Measurements from ENCODE around the gene RPRM. TPM values are rescaled to one million over a fixed set of nuclear protein-coding genes. Genes with fewer than 3 reads are reported as not detected.

Gene RPRM
- total RNA-seq, 4 donors from 2014 or later: 0.54 to 0.85 TPM; not detected in 2

GRCh38 chr2:153474407-153474806, 4.2 kb downstream of the RPRM start:
- no peak overlapping the region for H3K4me3 ChIP-seq
- no peaks in the 10 kb centered on the region for H3K9me3 ChIP-seq
- no peak for DNase-seq
- TF ChIP-seq POLR2A (IDR thresholded peaks at IDR 0.05): no peak
- no peak for TF ChIP-seq CTCF (IDR thresholded peaks at IDR 0.05)
- H3K36me3 ChIP-seq: no peaks in the 10 kb centered on the region
- H3K27ac ChIP-seq: no peak overlapping the region
- H3K4me1 ChIP-seq: peaks cover 0 to 23% (median 1%) of the 10 kb centered on the region in 4 donors
- H3K27me3 ChIP-seq: peaks cover 0 to 9% of the 10 kb centered on the region in 2 donors

GRCh38 chr2:153470867-153471266, 7.7 kb downstream of the RPRM start:
- DNase-seq: no peak
- no peaks in the 10 kb centered on the region for H3K9me3 ChIP-seq
- H3K27ac ChIP-seq: no peak overlapping the region
- H3K36me3 ChIP-seq: no peaks in the 10 kb centered on the region
- no peaks in the 10 kb centered on the region for H3K27me3 ChIP-seq
- H3K4me1 ChIP-seq: no peaks in the 10 kb centered on the region
- TF ChIP-seq CTCF (IDR thresholded peaks at IDR 0.05): no peak
- no peak for TF ChIP-seq POLR2A (IDR thresholded peaks at IDR 0.05)
- H3K4me3 ChIP-seq: no peak overlapping the region

GRCh38 chr2:153464395-153464794, 14.2 kb downstream of the RPRM start:
- TF ChIP-seq CTCF (IDR thresholded peaks at IDR 0.05): no peak
- no peak for TF ChIP-seq POLR2A (IDR thresholded peaks at IDR 0.05)
- DNase-seq: no peak
- Histone ChIP-seq H3K9me3 (no peaks in the 10 kb centered on the region), H3K4me1 (no peaks in the 10 kb centered on the region), H3K36me3 (no peaks in the 10 kb centered on the region), H3K27ac (no peak overlapping the region), H3K27me3 (no peaks in the 10 kb centered on the region), H3K4me3 (no peak overlapping the region)

- Histone ChIP-seq H3K4me1 (no peaks in the 10 kb centered on the region), H3K9me3 (no peaks in the 10 kb centered on the region), H3K4me3 (no peak overlapping the region), H3K36me3 (no peaks in the 10 kb centered on the region), H3K27me3 (no peaks in the 10 kb centered on the region), H3K27ac (no peak overlapping the region)
- no peak for DNase-seq
- no peak for TF ChIP-seq CTCF (IDR thresholded peaks at IDR 0.05)
- no peak for TF ChIP-seq POLR2A (IDR thresholded peaks at IDR 0.05)
Measured at GRCh38 chr2:153462338-153462859, 16.2 kb downstream of the RPRM start.

- Histone ChIP-seq H3K4me1 (no peaks in the 10 kb centered on the region), H3K36me3 (no peaks in the 10 kb centered on the region), H3K9me3 (no peaks in the 10 kb centered on the region), H3K27me3 (no peaks in the 10 kb centered on the region), H3K4me3 (no peak overlapping the region), H3K27ac (no peak overlapping the region)
- no peak for TF ChIP-seq POLR2A (IDR thresholded peaks at IDR 0.05)
- DNase-seq: no peak
Measured at GRCh38 chr2:153461453-153461852, 17.1 kb downstream of the RPRM start.

GRCh38 chr2:153455861-153456260, 22.7 kb downstream of the RPRM start:
- DNase-seq: no peak
- no peaks in the 10 kb centered on the region for H3K4me1 ChIP-seq
- no peak for TF ChIP-seq POLR2A (IDR thresholded peaks at IDR 0.05)

GRCh38 chr2:153455403-153455802, 23.2 kb downstream of the RPRM start:
- no peak for DNase-seq
- Histone ChIP-seq H3K4me1 (no peaks in the 10 kb centered on the region), H3K4me3 (no peak overlapping the region), H3K9me3 (no peaks in the 10 kb centered on the region), H3K27ac (no peak overlapping the region), H3K27me3 (no peaks in the 10 kb centered on the region), H3K36me3 (no peaks in the 10 kb centered on the region)
- no peak for TF ChIP-seq CTCF (IDR thresholded peaks at IDR 0.05)
- TF ChIP-seq POLR2A (IDR thresholded peaks at IDR 0.05): no peak

More at GRCh38 chr2:153455861-153456260, 22.7 kb downstream of the RPRM start:
- no peaks in the 10 kb centered on the region for H3K9me3 ChIP-seq
- H3K27me3 ChIP-seq: no peaks in the 10 kb centered on the region
- no peaks in the 10 kb centered on the region for H3K36me3 ChIP-seq
- no peak overlapping the region for H3K4me3 ChIP-seq
- no peak overlapping the region for H3K27ac ChIP-seq
